ENCODE results near the gene ZNF207. TPM values are rescaled to one million over a fixed set of nuclear protein-coding genes. Genes with fewer than 3 reads are reported as not detected.

Gene ZNF207
- total and polyA plus RNA-seq, 2 experiments from 2014 or later: 171 to 240 TPM

DNA sequence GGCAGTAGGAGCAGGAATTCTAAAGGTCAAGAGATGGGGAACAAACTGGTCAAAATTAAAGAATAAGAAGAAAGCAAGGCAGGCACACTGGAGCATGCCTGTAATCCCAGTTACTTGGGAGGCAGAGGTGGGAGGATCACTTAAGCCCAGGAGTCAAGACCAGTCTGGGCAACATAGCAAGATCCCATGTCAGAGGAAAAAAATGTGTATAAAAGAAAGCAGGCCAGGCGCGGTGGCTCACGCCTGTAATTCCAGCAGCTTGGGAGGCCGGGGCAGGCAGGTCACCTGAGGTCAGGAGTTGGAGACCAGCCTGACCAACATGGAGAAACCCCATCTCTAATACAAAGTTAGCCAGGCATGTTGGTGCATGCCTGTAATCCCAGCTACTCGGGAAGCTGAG is 43.9 kb downstream of the ZNF207 start:
- no peaks in the 10 kb centered on the region for H3K4me1 ChIP-seq (ENCODE audit: insufficient read depth)
- no peak overlapping the region for H2AFZ ChIP-seq
- 0 out of 2 replicates have a peak, but pooled peaks cover 7% of the 10 kb centered on the region for H3F3A ChIP-seq (replicated peaks; ENCODE audit: low read depth)
- H3K27me3 Mint-ChIP-seq (ENCODE audit: insufficient read depth, low read depth, poor library complexity): peaks cover 5% of the 10 kb centered on the region
- peaks cover 6% of the 10 kb centered on the region; the same call in 1 of the 3 replicates for H3K36me3 Mint-ChIP-seq (ENCODE audit: low read depth)
- DNase-seq (ENCODE audit: low spot score) (no peak), ATAC-seq (no peak)
- no peaks in the 10 kb centered on the region for H3K36me3 ChIP-seq (ENCODE audit: insufficient read depth)
- H3K27ac Mint-ChIP-seq: peak overlapping the region; percentile 56
- no peaks in the 10 kb centered on the region for H3K79me2 ChIP-seq (replicated peaks; ENCODE audit: insufficient read depth)
- H3K9me3 Mint-ChIP-seq: no peaks in the 10 kb centered on the region
- no peak overlapping the region for H3K4me2 ChIP-seq
- no peaks in the 10 kb centered on the region for H3K27me3 ChIP-seq (ENCODE audit: insufficient read depth)
- TF ChIP-seq JUNB (IDR thresholded peaks at IDR 0.05; ENCODE audit: unreplicated experiment): no peak
- TF ChIP-seq ZNF114 (CRISPR knock-in tag; IDR thresholded peaks at IDR 0.05): no peak
- TF ChIP-seq, protein P1, sequence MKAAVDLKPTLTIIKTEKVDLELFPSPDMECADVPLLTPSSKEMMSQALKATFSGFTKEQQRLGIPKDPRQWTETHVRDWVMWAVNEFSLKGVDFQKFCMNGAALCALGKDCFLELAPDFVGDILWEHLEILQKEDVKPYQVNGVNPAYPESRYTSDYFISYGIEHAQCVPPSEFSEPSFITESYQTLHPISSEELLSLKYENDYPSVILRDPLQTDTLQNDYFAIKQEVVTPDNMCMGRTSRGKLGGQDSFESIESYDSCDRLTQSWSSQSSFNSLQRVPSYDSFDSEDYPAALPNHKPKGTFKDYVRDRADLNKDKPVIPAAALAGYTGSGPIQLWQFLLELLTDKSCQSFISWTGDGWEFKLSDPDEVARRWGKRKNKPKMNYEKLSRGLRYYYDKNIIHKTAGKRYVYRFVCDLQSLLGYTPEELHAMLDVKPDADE (IDR thresholded peaks at IDR 0.05): no peak
- TF ChIP-seq POLR2AphosphoS5 (IDR thresholded peaks at IDR 0.05; ENCODE audit: low read depth): no peak
- TF ChIP-seq ZNF331 (CRISPR knock-in tag; IDR thresholded peaks at IDR 0.05; ENCODE audit: low read depth): no peak
- TF ChIP-seq, protein P2, sequence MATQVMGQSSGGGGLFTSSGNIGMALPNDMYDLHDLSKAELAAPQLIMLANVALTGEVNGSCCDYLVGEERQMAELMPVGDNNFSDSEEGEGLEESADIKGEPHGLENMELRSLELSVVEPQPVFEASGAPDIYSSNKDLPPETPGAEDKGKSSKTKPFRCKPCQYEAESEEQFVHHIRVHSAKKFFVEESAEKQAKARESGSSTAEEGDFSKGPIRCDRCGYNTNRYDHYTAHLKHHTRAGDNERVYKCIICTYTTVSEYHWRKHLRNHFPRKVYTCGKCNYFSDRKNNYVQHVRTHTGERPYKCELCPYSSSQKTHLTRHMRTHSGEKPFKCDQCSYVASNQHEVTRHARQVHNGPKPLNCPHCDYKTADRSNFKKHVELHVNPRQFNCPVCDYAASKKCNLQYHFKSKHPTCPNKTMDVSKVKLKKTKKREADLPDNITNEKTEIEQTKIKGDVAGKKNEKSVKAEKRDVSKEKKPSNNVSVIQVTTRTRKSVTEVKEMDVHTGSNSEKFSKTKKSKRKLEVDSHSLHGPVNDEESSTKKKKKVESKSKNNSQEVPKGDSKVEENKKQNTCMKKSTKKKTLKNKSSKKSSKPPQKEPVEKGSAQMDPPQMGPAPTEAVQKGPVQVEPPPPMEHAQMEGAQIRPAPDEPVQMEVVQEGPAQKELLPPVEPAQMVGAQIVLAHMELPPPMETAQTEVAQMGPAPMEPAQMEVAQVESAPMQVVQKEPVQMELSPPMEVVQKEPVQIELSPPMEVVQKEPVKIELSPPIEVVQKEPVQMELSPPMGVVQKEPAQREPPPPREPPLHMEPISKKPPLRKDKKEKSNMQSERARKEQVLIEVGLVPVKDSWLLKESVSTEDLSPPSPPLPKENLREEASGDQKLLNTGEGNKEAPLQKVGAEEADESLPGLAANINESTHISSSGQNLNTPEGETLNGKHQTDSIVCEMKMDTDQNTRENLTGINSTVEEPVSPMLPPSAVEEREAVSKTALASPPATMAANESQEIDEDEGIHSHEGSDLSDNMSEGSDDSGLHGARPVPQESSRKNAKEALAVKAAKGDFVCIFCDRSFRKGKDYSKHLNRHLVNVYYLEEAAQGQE (IDR thresholded peaks at IDR 0.05; ENCODE audit: unreplicated experiment): no peak
- TF ChIP-seq, protein P3, sequence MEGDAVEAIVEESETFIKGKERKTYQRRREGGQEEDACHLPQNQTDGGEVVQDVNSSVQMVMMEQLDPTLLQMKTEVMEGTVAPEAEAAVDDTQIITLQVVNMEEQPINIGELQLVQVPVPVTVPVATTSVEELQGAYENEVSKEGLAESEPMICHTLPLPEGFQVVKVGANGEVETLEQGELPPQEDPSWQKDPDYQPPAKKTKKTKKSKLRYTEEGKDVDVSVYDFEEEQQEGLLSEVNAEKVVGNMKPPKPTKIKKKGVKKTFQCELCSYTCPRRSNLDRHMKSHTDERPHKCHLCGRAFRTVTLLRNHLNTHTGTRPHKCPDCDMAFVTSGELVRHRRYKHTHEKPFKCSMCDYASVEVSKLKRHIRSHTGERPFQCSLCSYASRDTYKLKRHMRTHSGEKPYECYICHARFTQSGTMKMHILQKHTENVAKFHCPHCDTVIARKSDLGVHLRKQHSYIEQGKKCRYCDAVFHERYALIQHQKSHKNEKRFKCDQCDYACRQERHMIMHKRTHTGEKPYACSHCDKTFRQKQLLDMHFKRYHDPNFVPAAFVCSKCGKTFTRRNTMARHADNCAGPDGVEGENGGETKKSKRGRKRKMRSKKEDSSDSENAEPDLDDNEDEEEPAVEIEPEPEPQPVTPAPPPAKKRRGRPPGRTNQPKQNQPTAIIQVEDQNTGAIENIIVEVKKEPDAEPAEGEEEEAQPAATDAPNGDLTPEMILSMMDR (conservative IDR thresholded peaks at IDR 0.05; ENCODE audit: low read depth in 2 of 2): no peak
- TF ChIP-seq NANOG (IDR thresholded peaks at IDR 0.05; ENCODE audit: borderline replicate concordance): no peak
- TF ChIP-seq, protein P4, sequence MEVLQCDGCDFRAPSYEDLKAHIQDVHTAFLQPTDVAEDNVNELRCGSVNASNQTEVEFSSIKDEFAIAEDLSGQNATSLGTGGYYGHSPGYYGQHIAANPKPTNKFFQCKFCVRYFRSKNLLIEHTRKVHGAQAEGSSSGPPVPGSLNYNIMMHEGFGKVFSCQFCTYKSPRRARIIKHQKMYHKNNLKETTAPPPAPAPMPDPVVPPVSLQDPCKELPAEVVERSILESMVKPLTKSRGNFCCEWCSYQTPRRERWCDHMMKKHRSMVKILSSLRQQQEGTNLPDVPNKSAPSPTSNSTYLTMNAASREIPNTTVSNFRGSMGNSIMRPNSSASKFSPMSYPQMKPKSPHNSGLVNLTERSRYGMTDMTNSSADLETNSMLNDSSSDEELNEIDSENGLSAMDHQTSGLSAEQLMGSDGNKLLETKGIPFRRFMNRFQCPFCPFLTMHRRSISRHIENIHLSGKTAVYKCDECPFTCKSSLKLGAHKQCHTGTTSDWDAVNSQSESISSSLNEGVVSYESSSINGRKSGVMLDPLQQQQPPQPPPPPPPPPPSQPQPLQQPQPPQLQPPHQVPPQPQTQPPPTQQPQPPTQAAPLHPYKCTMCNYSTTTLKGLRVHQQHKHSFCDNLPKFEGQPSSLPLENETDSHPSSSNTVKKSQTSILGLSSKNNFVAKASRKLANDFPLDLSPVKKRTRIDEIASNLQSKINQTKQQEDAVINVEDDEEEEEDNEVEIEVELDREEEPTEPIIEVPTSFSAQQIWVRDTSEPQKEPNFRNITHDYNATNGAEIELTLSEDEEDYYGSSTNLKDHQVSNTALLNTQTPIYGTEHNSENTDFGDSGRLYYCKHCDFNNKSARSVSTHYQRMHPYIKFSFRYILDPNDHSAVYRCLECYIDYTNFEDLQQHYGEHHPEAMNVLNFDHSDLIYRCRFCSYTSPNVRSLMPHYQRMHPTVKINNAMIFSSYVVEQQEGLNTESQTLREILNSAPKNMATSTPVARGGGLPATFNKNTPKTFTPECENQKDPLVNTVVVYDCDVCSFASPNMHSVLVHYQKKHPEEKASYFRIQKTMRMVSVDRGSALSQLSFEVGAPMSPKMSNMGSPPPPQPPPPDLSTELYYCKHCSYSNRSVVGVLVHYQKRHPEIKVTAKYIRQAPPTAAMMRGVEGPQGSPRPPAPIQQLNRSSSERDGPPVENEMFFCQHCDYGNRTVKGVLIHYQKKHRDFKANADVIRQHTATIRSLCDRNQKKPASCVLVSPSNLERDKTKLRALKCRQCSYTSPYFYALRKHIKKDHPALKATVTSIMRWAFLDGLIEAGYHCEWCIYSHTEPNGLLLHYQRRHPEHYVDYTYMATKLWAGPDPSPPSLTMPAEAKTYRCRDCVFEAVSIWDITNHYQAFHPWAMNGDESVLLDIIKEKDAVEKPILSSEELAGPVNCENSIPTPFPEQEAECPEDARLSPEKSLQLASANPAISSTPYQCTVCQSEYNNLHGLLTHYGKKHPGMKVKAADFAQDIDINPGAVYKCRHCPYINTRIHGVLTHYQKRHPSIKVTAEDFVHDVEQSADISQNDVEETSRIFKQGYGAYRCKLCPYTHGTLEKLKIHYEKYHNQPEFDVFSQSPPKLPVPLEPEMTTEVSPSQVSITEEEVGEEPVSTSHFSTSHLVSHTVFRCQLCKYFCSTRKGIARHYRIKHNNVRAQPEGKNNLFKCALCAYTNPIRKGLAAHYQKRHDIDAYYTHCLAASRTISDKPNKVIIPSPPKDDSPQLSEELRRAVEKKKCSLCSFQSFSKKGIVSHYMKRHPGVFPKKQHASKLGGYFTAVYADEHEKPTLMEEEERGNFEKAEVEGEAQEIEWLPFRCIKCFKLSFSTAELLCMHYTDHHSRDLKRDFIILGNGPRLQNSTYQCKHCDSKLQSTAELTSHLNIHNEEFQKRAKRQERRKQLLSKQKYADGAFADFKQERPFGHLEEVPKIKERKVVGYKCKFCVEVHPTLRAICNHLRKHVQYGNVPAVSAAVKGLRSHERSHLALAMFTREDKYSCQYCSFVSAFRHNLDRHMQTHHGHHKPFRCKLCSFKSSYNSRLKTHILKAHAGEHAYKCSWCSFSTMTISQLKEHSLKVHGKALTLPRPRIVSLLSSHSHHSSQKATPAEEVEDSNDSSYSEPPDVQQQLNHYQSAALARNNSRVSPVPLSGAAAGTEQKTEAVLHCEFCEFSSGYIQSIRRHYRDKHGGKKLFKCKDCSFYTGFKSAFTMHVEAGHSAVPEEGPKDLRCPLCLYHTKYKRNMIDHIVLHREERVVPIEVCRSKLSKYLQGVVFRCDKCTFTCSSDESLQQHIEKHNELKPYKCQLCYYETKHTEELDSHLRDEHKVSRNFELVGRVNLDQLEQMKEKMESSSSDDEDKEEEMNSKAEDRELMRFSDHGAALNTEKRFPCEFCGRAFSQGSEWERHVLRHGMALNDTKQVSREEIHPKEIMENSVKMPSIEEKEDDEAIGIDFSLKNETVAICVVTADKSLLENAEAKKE (CRISPR knock-in tag; IDR thresholded peaks at IDR 0.05): no peak
- TF ChIP-seq STAT1 (IDR thresholded peaks at IDR 0.05; ENCODE audit: unreplicated experiment): no peak
- TF ChIP-seq EZH2phosphoT487 (IDR thresholded peaks at IDR 0.05; ENCODE audit: unreplicated experiment): no peak
- no peak for TF ChIP-seq EZH2 (IDR thresholded peaks at IDR 0.05; ENCODE audit: low read depth, unreplicated experiment)
- TF ChIP-seq CREB1 (CRISPR knock-in tag; IDR thresholded peaks at IDR 0.05; ENCODE audit: low read depth): no peak
- H4K20me1 ChIP-seq (replicated peaks; ENCODE audit: insufficient read depth): peaks cover 14% of the 10 kb centered on the region
- H3K27ac ChIP-seq (ENCODE audit: low read depth): 0 out of 2 replicates have a peak overlapping the region, but pooled peaks have one; percentile 32
- no peak overlapping the region for H3K4me3 Mint-ChIP-seq
- no peaks in the 10 kb centered on the region for H3K9me2 ChIP-seq (ENCODE audit: insufficient read depth)
- H3K4me3 ChIP-seq: no peak overlapping the region
- H3K4me1 Mint-ChIP-seq: no peaks in the 10 kb centered on the region

Data from GM23338 (cell line).